GM19438 (cell line): Measurements from ENCODE around the gene ADORA1.

Experiments
- ATAC-seq: cut with Tn5 transposase; IDR thresholded peaks from one replicate; pipeline ENCODE4 v1.9.1; 2021; ENCODE audit warnings: low read depth; ENCODE audit not compliant: unreplicated experiment

ADORA1 gene

GRCh38 chr1:203202431-203203245 lies 75.1 kb downstream of the ADORA1 start:
- ATAC-seq: no peak

GRCh38 chr1:203204756-203205155 lies 77.2 kb downstream of the ADORA1 start:
- no peak for ATAC-seq

- ATAC-seq: no peak
Measured at GRCh38 chr1:203206129-203206687, 78.7 kb downstream of the ADORA1 start.

- ATAC-seq: no peak
Measured at GRCh38 chr1:203207751-203208150, 80.2 kb downstream of the ADORA1 start.

GRCh38 chr1:203208181-203208580 lies 80.7 kb downstream of the ADORA1 start:
- no peak for ATAC-seq

- ATAC-seq: no peak
Measured at GRCh38 chr1:203210350-203210749, 82.8 kb downstream of the ADORA1 start.

GRCh38 chr1:203210988-203211387 lies 83.5 kb downstream of the ADORA1 start:
- ATAC-seq: no peak

DNA sequence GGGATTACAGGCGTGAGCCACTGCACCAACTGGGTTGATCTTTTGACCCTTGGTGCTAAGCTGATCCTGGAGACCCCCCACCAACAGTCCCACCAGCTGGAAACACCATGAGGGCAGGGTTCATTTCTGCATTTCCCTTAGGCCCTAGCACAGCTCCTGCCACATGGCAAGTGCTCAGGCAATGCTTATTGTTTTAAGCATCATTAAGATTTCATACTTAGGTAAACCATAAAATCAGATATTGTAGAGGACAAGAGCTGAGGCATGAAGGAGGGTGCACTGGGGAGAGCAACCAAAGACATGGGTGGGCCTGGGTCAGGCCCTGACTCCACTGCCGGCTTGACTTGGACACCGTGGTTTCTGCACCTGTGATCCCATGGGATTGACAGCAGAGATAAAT lies 84.3 kb downstream of the ADORA1 start:
- ATAC-seq: no peak

DNA sequence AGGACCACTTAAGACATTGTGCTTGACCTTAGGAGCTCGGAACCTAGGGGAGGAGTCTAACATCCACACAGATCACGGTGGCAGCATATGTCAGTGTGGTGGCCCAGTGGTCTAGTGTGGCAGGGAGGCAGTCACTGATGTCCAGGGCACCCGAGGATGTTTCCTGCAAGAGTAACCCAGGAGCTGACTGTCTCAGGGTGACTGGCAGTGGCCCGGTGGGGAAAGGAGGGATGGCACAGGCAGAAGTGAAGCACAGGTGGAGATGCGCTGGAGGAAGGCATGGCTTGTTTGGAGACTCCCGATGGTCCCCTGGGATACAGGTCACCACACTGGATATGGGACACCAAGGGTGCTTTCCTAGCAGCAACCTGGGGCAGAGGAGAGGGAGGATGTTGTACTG lies 85.6 kb downstream of the ADORA1 start:
- ATAC-seq: no peak

DNA sequence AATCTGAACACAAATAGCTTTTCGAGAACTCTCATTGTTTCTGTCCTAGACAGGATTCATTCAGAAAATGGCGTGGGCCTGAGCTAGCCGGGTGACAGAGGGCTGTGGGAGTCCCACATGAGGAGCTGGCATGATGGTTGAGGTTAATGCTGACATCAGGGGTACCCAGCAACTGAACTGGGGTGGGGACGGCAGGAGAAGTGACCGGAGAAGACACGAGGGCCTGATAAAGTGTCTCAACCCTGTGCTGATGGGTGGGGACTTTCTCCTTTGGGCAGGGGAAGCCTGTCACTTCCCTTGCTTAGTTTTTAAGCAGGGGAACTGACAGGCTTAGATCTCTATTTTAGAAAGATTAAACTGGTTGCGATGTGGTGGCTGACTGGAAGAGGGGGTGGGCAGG lies 87.3 kb downstream of the ADORA1 start:
- ATAC-seq: no peak

- no peak for ATAC-seq
Measured at GRCh38 chr1:203215573-203215972, 88.0 kb downstream of the ADORA1 start.

GRCh38 chr1:203216274-203217138 lies 89.0 kb downstream of the ADORA1 start:
- no peak for ATAC-seq
